GM21526 (cell line): Measurements from ENCODE around the gene FTSJ1.

Experiments used
- ATAC-seq: cut with Tn5 transposase; IDR thresholded peaks from one replicate; pipeline ENCODE4 v1.9.1; 2021; ENCODE audit warnings: moderate library complexity; ENCODE audit not compliant: unreplicated experiment, low FRiP score

The FTSJ1 gene

DNA sequence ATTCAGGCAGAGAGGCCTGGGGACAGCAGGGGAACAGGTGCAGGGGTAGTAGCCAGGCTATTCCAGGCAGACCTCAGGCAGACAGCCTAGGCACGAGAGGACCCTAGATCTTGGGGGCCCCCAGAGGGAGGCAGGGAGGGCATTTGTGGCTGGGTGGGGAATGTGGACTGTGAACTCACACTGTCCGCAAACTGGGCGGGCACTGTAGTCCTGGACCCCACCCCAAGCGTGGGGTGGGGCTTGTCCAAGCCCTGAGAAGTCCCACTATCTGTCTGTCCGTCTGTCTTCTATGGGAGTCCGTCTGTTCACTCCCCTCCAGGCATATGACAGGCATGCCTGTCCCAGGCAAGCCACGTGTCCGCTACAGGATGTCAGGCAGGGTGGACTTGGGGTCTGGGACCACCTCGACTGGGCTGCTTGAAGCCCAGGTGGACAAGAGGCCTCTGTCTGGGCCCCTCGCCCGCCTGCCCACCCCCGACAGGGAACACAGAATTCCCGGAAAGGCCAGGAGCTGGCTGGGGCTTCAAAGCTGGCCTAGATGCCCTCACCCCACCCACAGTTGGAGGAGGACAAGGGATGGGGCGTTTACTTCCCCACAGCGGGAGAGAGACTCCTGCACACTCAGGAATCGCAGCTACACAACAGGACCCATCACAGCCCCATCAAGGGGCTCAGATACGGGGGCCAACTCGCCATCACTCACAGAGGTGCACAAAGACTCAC is 5.7 kb upstream of the FTSJ1 start, which contains the start of gene SLC38A5:
SLC38A5 (minus strand) TSS at position 151 of the 723 bp plus-strand sequence. CDS start 2,336 bp downstream, outside the sequence.
- no peak for ATAC-seq

DNA sequence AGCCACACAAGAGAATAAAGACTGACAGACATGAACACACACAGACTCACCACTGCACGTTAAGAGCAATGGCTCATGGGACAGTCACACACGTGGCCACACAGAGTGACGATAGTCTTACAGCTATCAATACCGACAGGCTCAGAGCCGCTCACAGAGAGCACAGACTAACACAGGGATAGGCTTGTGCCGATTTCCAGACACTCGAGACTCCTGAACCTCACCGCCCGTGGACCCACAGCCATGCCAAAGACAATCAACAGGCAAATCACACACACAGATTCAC is 5.2 kb upstream of the FTSJ1 start:
- no peak for ATAC-seq

DNA sequence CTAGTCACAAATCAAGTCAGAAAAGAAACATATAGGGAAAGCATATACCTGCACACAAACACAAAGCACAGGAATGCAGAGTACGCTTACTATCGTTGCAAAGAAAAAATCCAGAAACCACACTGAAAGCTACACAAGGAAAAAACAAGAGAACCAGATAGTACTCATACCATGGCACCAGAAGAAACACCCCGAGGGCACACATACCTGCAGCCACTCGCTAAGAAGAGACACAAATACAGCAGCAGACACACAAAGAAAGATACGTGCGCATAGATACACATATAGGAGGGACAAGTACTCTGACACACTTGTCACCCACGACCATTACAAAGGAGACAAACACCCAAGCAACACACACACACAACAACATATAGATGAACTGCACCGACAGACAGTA is 4.5 kb upstream of the FTSJ1 start:
- ATAC-seq = no peak

DNA sequence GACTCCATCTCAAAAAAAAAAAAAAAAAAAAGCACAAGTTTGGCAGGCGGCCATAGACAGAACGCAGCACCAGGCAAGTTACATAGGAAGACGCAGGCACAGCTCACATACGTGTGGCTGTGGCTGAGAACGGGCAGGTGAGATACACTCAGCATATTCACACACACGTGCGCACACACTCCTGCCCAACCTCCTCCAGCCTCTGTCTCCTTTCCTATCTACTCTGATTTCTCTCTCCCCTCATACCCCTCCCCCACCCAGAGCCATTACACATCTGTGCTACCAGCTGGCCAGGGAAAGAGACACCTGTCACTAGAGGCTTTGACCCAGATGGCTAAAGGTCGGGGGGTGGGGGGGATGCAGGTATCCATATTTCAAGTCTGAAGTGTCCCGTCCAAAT is 3.8 kb upstream of the FTSJ1 start:
- no peak for ATAC-seq

DNA sequence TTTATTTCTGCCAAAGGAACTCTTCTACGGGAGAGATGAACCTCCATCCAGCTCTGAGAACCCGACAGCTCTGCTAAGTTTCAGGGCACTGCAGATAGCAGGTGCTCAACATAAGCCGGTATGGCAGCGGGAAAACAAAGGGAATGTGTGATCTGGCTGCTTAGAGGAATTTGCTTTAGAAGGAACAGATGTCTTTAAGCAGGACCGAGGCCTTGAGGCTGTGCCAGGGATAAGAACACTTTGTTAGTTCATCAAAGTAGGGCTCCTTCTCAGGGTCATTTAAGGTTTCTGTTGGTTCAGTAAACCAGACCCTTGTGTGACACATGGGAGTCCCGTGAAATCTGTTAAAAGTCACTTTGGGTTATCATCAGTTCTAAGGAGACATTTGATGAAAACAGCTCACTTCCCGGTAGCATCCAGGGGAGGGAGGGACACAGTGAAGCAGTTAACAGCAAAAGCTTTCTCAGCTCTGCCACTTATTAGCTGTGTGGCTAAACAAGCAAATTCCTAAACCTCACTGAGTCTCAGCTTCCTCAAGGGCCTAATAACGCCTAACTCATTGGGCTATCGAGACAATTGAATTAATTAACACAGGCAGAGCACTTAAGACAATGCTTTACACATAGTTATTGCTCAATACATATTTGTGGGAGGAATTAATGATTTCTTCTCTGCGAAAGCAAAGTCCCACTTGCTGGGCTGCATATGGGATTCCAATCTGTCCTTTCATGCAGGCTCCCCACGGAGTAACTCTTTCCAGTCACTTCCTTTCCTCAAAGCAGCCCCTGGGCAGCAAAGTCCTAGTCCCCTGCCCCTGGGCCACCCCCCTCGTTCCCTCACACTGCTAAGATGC is 2.9 kb upstream of the FTSJ1 start:
- no peak for ATAC-seq

DNA sequence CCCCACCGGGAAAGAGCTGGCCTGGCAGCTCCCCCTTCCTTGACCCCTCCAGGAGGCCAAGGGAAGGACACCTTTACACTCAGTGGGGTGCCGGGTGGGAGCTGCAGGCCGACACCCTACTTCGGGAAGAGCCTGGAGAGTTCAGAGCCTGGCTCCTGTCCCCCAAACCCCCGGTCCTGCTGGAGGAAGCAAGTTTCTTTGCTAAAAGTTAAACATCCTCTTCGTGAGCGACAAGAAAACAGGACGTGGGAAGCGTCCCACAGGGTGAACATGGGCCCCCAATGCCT is 2.4 kb upstream of the FTSJ1 start:
- no peak for ATAC-seq

DNA sequence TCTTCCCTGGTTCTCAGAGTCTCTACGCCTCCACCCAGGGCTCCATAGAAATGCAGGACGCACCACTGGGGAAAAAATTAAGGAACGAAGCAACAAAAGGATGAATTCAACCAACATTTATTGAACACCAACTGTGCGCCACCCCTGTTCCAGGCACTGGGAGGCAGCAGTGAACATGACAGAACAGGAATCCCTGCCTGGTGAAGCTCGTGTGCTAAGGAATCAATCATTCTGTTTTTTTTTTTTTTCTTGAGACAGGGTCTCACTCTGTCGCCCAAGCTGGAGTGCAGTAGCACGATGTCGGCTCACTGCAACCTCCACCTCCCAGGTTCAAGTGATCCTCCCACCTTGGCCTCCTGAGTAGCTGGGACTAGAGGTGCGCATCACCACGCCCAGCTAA is 1.9 kb upstream of the FTSJ1 start:
- ATAC-seq = no peak

DNA sequence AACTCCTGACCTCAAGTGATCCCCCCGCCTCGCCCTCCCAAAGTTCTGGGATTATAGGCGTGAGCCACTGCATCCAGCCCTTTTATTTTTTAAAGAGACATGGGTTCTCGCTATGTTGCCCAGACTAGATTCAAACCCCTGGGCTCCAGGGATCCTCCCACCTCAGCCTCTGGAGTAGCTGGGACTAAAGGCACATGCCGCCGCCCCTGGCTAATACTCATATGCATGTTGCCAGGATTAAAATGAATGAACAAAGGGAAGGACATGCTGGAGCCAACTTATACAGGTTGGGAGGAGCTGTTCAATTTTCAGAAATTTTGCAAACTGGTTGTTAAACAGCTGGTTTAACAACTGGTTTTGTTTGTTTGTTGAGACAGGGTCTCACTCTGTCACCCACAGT is 1.4 kb upstream of the FTSJ1 start:
- no peak for ATAC-seq

DNA sequence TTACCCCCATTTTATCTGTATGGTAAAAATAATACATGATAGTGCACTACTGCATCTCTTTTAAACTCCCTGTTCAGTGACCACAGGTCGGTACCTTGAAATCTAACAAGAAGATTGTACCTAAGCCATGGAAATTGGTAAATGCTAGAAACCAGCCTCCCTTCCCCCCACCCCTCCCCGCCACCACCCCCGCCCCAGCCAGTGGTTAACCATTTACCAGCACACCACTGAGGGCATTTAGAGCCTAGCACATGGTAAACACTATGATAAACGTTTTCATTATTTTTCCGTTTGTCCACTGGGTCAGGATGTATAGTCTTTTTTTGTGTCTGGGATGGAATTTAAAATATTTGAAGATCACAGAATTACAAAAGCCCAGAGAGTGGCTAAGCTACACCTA is 703 bp upstream of the FTSJ1 start:
- ATAC-seq = no peak

DNA sequence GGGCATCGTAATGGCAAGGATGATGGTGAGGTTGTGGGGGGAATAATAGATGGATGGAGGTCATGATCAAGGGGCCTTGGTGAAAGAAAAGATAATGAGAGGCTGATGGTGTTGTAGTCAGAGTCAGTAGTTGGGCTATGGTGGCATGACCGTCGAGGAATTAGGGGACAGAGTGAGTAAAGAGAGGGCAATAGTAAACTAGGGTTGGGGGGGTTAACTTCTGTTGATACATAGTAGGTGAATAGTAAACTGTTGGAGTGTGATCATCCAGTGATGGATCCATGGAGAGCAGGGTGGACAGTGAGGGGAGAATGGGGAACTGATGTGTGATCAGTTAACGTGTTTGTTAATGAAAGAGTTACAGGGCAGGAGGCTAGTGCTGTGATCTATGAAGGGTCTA is 920 bp downstream of the FTSJ1 start:
- no peak for ATAC-seq

DNA sequence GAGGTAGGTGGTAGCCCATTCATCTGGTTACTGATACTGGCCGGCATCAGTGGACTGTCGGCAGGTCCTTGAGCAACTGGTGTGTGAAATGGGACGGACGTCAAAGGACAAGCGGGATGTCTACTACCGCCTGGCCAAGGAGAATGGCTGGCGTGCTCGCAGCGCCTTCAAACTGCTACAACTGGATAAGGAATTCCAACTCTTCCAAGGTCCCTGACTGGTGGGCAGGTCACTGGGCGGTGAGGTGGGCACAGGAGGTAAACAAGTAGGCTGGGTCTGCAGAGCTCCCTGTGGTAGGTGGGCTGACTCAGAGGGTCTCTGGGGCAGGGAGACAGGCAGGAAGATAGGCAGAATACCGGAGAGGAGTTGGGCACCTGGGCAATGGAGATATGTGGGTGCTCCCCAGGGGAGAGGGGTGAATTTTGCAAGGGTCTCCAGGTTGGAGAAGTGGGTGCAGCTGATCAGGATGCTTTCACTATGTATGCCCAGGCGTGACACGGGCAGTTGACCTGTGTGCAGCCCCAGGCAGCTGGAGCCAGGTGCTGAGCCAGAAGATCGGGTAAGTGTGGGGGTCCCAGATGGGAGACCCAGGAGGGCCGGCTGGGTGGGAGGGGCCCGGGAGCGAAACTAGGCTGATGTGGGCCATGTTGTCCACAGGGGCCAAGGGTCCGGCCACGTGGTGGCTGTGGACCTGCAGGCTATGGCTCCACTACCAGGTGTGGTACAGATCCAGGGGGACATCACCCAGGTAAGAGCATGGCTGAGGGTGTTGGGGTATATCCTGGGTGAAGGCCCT is 2.2 kb downstream of the FTSJ1 start:
- no peak for ATAC-seq

DNA sequence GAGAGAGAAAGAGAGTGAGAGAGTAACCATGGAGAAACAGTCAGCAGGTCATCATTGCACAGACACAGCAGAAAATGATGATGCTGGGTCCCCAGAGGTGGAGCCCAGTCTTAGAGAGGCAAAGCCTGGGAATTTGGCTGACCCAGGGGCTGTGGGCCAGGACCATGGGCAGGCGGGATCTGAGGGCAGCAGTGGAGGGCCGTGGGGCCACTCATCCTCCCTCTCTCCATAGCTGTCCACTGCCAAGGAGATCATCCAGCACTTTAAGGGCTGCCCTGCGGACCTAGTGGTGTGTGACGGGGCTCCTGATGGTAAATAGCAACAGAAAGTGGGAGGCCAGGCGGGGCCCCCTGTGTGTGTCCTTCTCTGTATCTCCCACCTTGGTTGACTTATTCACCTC is 2.8 kb downstream of the FTSJ1 start:
- ATAC-seq = no peak

DNA sequence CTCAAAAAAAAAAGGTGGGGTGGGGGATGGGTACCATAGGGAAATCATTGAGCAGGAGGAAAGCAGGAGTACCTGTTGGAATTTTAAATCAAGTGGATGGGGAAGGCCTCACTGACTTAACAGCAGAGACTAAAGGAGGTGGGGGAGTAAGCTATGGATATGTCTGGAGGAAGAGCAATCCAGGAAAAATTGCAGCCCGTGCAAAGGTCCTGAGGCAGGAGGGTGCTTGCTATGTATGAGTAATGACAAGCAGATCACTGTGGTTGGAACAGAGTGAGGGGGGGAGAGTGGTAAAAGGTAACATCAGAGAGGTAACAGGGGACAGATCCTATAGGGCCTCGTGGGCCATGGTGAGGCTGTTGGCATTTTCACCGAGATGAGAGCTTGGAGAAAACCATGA is 4.1 kb downstream of the FTSJ1 start:
- ATAC-seq = no peak

DNA sequence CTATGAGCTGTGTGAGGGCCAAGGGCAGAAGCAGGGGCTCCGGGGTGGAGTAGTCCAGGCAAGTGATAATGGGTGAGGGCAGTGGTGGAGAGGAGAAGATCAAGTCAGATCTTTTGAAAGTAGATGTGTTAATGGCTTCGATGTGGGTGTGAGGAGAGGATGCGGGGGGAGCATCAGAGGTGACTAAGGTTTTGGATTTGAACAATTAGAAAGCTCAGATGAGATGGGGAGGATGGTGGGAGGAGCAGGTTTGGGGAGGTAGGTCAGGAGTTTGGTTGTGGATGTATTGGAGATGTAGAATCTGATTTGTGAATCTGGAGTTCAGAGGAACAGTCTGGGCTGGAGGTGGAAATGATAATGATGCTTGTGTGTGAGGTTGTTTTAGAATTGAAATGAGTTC is 4.6 kb downstream of the FTSJ1 start:
- no peak for ATAC-seq

DNA sequence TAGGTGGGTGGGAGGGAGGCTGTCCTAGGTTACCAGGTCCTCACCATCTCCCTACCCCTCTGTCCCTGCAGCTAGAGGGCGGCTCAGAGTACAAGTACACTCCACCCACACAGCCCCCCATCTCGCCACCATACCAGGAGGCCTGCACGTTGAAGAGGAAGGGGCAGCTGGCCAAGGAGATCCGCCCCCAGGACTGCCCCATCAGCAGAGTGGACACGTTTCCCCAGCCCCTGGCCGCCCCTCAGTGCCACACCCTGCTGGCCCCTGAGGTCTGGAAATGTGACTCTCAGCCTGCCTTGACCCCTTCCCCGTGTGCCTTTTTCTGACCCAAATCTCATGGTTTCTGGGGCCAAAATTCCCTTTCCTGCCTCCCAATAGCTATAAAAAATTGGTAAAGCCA is 6.5 kb downstream of the FTSJ1 start:
- no peak for ATAC-seq

DNA sequence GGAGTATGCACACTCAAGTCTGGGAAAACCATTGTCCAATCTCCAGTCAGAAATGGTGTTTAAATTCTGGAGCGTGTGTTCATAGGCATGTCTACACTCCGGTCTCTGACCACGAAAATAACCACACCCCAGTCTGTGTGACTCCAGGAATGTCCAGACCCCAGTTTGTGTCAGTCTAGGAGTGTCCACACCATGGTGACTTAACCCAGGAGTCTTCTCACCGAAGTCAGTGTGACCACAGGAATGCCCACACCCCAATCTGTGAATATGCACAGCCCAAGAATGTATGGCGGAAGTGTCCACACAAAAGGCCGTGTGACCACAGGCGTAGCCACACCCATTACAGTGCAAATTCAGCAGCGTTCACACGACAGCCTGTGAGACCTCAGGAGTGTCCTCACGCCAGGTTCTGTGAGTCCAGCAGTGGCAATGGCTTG is 11.4 kb downstream of the FTSJ1 start:
- ATAC-seq = no peak

DNA sequence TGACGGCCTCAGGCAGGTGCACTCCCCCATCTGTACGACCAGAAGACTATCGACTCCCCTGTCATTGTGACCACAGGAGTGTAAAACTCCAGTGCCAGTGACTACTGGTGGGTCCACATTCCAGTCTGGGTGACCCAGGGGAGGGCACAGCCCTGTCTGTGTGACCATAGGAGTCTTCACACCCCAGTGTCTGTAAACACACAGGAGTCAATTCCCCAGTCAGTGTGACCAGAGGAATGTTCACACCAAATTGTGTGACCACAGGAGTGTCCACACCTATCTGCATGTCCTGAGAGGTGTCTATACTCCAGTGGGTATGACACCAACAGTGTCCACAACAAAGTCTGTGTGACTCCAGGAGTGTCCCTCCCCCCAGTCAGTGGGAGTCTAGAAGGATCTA is 12.0 kb downstream of the FTSJ1 start:
- ATAC-seq = no peak

DNA sequence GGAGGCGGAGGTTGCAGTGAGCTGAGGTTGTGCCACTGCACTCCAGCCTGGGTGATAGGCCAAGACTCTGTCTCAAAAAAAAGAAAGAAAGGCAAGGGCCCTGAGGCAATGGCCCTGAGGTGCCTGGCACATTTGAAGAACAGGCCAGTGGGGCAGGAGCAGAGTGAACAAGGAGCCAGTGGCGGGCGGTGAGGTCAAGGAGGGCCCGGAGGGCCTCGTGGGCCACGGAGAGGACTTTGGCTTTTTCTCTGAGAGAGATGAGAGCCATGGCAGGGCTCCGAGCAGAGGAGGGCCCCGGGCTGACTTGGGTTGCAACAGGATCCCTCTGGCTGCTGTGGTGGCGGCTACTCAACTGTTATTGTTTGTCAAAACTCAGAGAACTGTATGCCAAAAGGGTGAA is 13.3 kb downstream of the FTSJ1 start:
- ATAC-seq = no peak

DNA sequence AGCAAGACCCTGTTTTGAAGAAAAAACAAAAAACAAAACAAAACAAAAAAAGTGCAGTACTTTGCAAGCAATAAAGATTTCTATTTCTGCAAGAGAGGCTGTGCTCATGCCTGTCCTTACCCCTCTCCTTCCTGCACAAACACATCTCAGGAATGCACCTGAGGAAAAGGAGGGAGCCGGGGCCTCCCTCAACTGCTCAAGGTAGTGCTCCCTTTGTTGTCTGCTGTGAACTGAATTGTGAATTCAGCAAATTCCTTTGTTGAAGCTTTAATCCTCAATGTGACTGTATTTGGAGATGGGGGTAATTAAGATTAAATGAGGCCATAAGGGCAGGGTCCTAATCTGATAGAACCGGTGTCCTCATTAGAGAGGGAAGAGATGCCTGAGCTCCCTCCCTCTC is 13.9 kb downstream of the FTSJ1 start:
- ATAC-seq = no peak

DNA sequence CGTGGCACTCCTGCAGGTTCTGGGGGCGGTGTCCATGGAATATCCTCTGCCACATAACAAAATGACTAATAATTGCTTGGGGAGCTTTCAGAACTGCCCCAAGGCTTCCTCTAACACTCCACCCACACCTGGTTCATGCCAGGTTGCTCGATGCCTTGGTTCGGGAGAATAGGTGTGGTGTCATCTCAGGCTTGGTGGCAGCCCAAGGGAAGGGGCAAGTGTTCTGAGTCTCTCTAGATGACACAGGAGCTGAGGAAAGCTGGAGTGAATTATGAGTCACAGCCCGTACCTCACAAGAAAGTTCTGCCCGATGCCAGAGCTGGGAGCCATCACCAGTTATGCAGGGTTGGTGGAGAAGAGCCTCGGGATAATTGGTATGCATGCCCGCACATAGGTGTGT is 14.7 kb downstream of the FTSJ1 start:
- no peak for ATAC-seq

DNA sequence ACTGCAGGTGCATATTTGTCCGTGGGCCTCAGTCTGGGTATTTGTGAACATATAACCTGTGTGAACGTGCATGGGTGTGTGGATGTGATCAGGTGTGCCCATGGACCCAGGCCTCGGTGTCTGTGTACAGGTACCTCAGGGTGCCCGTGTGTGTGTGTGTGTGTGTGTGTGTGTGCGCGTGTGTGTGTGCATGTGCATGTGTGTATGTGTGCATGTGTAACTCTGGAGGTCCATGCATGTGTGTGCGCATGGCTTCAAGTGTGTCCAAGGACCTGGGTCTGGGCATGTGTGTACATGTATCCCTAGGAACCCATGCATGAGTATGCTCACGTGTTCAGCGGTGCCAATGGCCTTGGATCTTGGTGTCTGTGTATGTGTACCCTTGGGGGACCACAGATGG is 15.8 kb downstream of the FTSJ1 start:
- no peak for ATAC-seq
